ENCODE data around the gene PCLO.

- TF ChIP-seq ZNF232 (CRISPR knock-in tag; IDR thresholded peaks at IDR 0.05) (no peak), ZSCAN18 (CRISPR knock-in tag; IDR thresholded peaks at IDR 0.05) (no peak), ZNF138 (CRISPR knock-in tag; conservative IDR thresholded peaks at IDR 0.05) (no peak)
These were observed 417.6 kb downstream of the PCLO start for GRCh38 chr7:82745117-82745516.

All from WTC11 (cell line).